Gastroesophageal sphincter (tissue), 3 donors: ENCODE results near the gene GANAB.
"Not testable (repeated sequence)": the region's sequence is repeated elsewhere in the genome, so short reads cannot be mapped to it uniquely, and the experiment has no call there.

Experiments used
- CTCF ChIP-seq, 4 experiments: fragments of 200-600 bp in 2 of 4; fragments of 450-650 bp in 2 of 4; sonication (generic) in 1 of 4; IDR thresholded peaks; one replicate each; pipeline ENCODE4 v1.5.1; 2017 to 2019; ENCODE audit warnings: antibody characterized with exemption in 4 of 4, mild to moderate bottlenecking in 2 of 4, moderate library complexity in 2 of 4
- POLR2A ChIP-seq, 2 donors: fragments of 450-650 bp; IDR thresholded peaks; one replicate each; pipeline ENCODE4 v1.6.1; 2017; ENCODE audit warnings: antibody characterized with exemption in 2 of 2, mild to moderate bottlenecking in 2 of 2, moderate library complexity in 1 of 2
- POLR2AphosphoS5 ChIP-seq: sonication (generic); formaldehyde crosslinking; IDR thresholded peaks from one replicate; pipeline ENCODE4 v1.6.1; 2017; ENCODE audit warnings: antibody characterized with exemption

DNA sequence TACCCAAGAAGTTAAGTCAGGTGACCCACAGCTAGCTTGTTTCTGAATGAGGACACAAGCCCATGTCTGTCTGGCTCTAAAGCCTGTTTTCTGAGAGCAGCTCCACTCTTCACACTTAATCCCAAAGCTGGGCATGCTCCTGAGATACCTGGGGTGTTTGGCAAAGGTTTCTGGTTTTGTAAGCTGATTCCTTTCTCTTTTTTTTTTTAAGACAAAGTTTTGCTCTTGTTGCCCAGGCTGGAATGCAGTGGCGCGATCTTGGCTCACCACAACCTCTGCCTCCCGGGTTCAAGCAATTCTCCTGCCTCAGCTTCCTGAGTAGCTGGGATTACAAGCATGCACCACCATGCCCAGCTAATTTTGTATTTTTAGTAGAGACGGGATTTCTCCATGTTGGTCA lies 47.2 kb upstream of the GANAB start:
- TF ChIP-seq POLR2A (IDR thresholded peaks at IDR 0.05); CTCF (IDR thresholded peaks at IDR 0.05); POLR2AphosphoS5: not testable (repeated sequence)
